SU-DHL-6 (cell line): ENCODE data around the gene LRRC71.

Experiments used
- H2AFZ ChIP-seq: fragments of 200-600 bp; sonication (generic); 2 replicates; pipeline ENCODE4 v1.6.1; 2014; ENCODE audit warnings: low read depth, mild to moderate bottlenecking, moderate library complexity, mixed read lengths, antibody characterized with exemption, low read length; ENCODE audit not compliant: severe bottlenecking
- H3F3A ChIP-seq: fragments of 200-600 bp; shearing (Covaris generic); 2 replicates; pipeline ENCODE4 v1.6.0; 2016; ENCODE audit warnings: antibody characterized with exemption, mild to moderate bottlenecking; ENCODE audit not compliant: insufficient read depth
- H3K27ac ChIP-seq: fragments of 200-600 bp; sonication (generic); 2 replicates; pipeline ENCODE4 v1.5.1; 2016; ENCODE audit warnings: low read depth, mild to moderate bottlenecking, low read length, moderate library complexity, mixed read lengths
- H3K27me3 ChIP-seq: fragments of 200-600 bp; sonication (generic), shearing (Covaris generic); 2 replicates; pipeline ENCODE4 v1.6.0; 2014; ENCODE audit warnings: mild to moderate bottlenecking, low read length
- H3K36me3 ChIP-seq: fragments of 200-600 bp; sonication (generic); 2 replicates; pipeline ENCODE4 v1.6.1; 2014; ENCODE audit warnings: mild to moderate bottlenecking, low read length, mixed read lengths
- H3K4me2 ChIP-seq: fragments of 300-600, 200-600 bp; shearing (Covaris generic), sonication (generic); 2 replicates; pipeline ENCODE4 v1.6.0; 2014; ENCODE audit warnings: low read length, low read depth, mild to moderate bottlenecking; ENCODE audit not compliant: poor library complexity, severe bottlenecking
- H3K4me3 ChIP-seq: fragments of 200-600 bp; sonication (generic); 2 replicates; pipeline ENCODE4 v1.5.1; 2014; ENCODE audit warnings: antibody characterized with exemption, low read length, mild to moderate bottlenecking, mixed read lengths; ENCODE audit not compliant: insufficient read depth, poor library complexity, severe bottlenecking
- H3K79me2 ChIP-seq: fragments of 200-600 bp; sonication (generic); 2 replicates; pipeline ENCODE4 v1.6.1; 2014; ENCODE audit warnings: mild to moderate bottlenecking, low read length, moderate library complexity; ENCODE audit not compliant: insufficient read depth
- H3K9ac ChIP-seq: fragments of 200-600 bp; sonication (generic); 2 replicates; pipeline ENCODE4 v1.7.0; 2014; ENCODE audit warnings: mild to moderate bottlenecking, low read length
- H3K9me2 ChIP-seq: fragments of 200-600 bp; sonication (generic); replicated peaks from 2 replicates; pipeline ENCODE4 v1.6.1; 2014; ENCODE audit warnings: low read length; ENCODE audit not compliant: insufficient read depth
- H3K9me3 ChIP-seq: fragments of 200-600 bp; sonication (generic); 2 replicates; pipeline ENCODE4 v1.6.1; 2014; ENCODE audit warnings: low read length, mixed read lengths; ENCODE audit not compliant: insufficient read depth
- H4K20me1 ChIP-seq: fragments of 200-600 bp; sonication (generic); 2 replicates; pipeline ENCODE4 v1.6.1; 2014; ENCODE audit warnings: low read depth, mild to moderate bottlenecking, antibody characterized with exemption, low read length, moderate library complexity, mixed read lengths
- EZH2phosphoT487 ChIP-seq: fragments of 200-600 bp; sonication (generic), shearing (Covaris generic); conservative IDR thresholded peaks from 2 replicates; pipeline ENCODE4 v1.6.1; 2018; ENCODE audit warnings: mild to moderate bottlenecking, antibody characterized with exemption, low read length, moderate library complexity, mixed read lengths
- TF ChIP-seq, protein P1 (sequence below): fragments of 200-600 bp; sonication (generic); IDR thresholded peaks from one replicate; pipeline ENCODE4 v1.5.1; 2017; ENCODE audit warnings: antibody characterized with exemption, mild to moderate bottlenecking, low read length, moderate library complexity; ENCODE audit not compliant: insufficient read depth, poor library complexity, severe bottlenecking

LRRC71 gene

DNA sequence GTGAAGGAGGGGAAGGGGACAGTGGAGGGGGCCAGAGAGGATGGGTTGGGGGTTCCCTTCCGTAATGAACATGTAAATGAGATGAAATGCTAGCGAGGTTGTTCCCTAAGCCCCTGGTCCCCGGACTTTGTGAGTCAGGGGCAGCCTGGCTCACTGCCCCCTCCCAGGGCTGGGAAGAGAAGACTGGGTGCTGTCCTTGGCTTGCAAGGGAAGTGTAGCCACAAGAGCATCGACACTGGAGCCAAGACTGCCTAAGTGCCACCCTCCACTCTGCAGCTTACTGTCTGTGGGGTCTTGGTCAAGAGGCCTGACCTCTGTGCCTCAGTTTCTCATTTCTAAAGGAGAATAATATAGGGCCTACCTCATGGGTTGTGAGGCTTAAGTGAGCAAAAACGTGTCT, 26.4 kb upstream of the LRRC71 start:
- TF ChIP-seq EZH2phosphoT487: no peak
- TF ChIP-seq, protein P1, sequence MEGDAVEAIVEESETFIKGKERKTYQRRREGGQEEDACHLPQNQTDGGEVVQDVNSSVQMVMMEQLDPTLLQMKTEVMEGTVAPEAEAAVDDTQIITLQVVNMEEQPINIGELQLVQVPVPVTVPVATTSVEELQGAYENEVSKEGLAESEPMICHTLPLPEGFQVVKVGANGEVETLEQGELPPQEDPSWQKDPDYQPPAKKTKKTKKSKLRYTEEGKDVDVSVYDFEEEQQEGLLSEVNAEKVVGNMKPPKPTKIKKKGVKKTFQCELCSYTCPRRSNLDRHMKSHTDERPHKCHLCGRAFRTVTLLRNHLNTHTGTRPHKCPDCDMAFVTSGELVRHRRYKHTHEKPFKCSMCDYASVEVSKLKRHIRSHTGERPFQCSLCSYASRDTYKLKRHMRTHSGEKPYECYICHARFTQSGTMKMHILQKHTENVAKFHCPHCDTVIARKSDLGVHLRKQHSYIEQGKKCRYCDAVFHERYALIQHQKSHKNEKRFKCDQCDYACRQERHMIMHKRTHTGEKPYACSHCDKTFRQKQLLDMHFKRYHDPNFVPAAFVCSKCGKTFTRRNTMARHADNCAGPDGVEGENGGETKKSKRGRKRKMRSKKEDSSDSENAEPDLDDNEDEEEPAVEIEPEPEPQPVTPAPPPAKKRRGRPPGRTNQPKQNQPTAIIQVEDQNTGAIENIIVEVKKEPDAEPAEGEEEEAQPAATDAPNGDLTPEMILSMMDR: no peak
- Histone ChIP-seq H2AFZ (no peak overlapping the region), H3K27ac (no peak overlapping the region)

DNA sequence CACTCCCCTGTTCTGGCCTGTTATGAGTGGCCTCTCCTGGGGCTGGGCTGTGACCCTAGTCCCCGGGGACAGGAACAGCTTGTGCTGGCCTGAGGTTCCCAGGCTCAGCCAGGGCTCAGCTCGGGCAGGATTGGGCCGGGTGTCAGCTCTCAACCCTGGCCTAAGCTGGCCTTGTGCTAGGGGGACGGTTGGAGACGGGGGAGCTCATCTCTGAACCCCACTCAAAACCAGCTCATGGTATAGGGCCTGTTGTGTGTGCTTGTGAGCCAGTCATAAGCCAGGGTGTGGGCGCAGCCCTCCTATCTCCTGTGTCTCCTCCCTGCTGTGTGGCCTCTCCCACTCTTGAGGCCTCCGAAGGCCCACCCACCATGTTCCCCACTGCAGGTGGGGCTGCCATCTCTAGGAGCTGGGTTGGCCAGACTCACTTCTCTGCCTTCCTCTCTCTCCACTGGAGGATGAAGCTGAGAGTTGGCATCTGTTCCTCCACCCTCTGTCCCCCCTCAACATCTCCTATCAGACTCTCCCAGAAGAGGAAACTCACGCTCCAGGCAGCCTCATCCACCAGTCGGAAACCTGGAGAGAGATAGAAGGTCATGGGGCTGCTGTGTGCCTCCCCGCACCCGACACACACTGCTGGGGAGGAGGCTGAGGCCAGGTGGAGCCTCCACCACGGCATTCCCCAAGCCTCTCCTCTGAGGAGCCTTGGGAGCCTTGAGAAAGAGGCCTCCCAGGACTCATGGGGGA, 25.5 kb upstream of the LRRC71 start:
- H3K9me3 ChIP-seq: no peaks in the 10 kb centered on the region
- H2AFZ ChIP-seq: no peak overlapping the region
- H3K4me2 ChIP-seq: no peak overlapping the region
- no peaks in the 10 kb centered on the region for H3K79me2 ChIP-seq
- H3K9ac ChIP-seq: no peak overlapping the region
- H3K27me3 ChIP-seq: 0 out of 2 replicates have a peak, but pooled peaks cover 2% of the 10 kb centered on the region
- no peak overlapping the region for H3K27ac ChIP-seq
- H4K20me1 ChIP-seq: no peaks in the 10 kb centered on the region
- no peak for TF ChIP-seq EZH2phosphoT487
- no peaks in the 10 kb centered on the region for H3K9me2 ChIP-seq
- no peak overlapping the region for H3K4me3 ChIP-seq
- H3K36me3 ChIP-seq: no peaks in the 10 kb centered on the region
- H3F3A ChIP-seq: no peaks in the 10 kb centered on the region

More for the DNA sequence above, 26.4 kb upstream of the LRRC71 start:
- no peaks in the 10 kb centered on the region for H3K9me3 ChIP-seq
- H3K27me3 ChIP-seq: 0 out of 2 replicates have a peak, but pooled peaks cover 2% of the 10 kb centered on the region
- no peak overlapping the region for H3K4me3 ChIP-seq
- no peaks in the 10 kb centered on the region for H3F3A ChIP-seq
- H4K20me1 ChIP-seq: no peaks in the 10 kb centered on the region
- H3K79me2 ChIP-seq: no peaks in the 10 kb centered on the region
- H3K9ac ChIP-seq: no peak overlapping the region
- no peaks in the 10 kb centered on the region for H3K9me2 ChIP-seq
- H3K36me3 ChIP-seq: no peaks in the 10 kb centered on the region
- no peak overlapping the region for H3K4me2 ChIP-seq

DNA sequence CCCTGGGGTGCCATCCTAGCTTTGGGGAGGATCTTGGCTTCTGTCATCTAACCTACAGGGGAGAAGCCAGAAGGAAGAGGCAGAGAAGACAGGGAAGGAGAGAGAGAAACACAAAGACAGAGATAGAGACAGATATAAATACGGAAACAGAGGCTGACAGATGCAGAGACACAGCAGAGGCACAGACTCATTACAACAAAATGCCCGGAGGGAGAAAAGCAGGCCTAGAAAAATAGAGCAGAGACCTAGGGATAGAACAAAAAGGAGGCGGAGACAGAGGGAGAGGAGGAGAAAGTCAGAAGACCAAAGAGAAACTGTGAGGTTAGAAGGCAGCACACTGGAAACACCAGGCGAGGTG, 25.0 kb upstream of the LRRC71 start:
- no peaks in the 10 kb centered on the region for H3K9me3 ChIP-seq
- H3K9me2 ChIP-seq: no peaks in the 10 kb centered on the region
- H3K27me3 ChIP-seq: 0 out of 2 replicates have a peak, but pooled peaks cover 2% of the 10 kb centered on the region
- H3K4me2 ChIP-seq: no peak overlapping the region
- no peaks in the 10 kb centered on the region for H3F3A ChIP-seq
- H3K36me3 ChIP-seq: no peaks in the 10 kb centered on the region
- H3K9ac ChIP-seq: no peak overlapping the region
- H2AFZ ChIP-seq: no peak overlapping the region
- TF ChIP-seq, protein P1: no peak
- H4K20me1 ChIP-seq: no peaks in the 10 kb centered on the region
- H3K27ac ChIP-seq: no peak overlapping the region
- H3K4me3 ChIP-seq: no peak overlapping the region
- no peaks in the 10 kb centered on the region for H3K79me2 ChIP-seq

DNA sequence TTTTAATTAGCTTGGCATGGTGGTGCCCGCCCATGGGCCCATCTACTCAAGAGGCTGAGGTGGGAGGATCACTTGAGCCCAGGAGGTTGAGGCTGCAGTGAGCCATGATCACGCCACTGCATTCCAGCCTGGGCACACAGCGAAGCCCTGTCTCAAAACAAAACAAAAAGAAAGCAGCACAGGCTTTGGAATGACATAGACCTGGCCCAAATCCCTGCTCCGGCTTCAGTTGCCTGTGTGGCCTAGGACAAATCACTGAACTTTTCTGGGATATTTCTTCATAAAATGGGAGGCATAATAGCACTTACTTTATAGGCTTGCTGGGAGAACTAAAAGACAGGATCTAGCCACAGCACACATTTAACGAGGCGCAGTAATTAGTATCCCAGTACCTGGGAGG, 24.5 kb upstream of the LRRC71 start:
- no peak for TF ChIP-seq EZH2phosphoT487
- TF ChIP-seq, protein P1: no peak
- Histone ChIP-seq H3K27me3 (0 out of 2 replicates have a peak, but pooled peaks cover 2% of the 10 kb centered on the region), H3K4me2 (no peak overlapping the region), H3K9ac (no peak overlapping the region), H2AFZ (no peak overlapping the region), H3K27ac (no peak overlapping the region), H3K36me3 (no peaks in the 10 kb centered on the region), H3K79me2 (no peaks in the 10 kb centered on the region), H3F3A (no peaks in the 10 kb centered on the region), H3K9me2 (no peaks in the 10 kb centered on the region), H3K4me3 (no peak overlapping the region), H4K20me1 (no peaks in the 10 kb centered on the region), H3K9me3 (no peaks in the 10 kb centered on the region)
